Type B pancreatic cell (in vitro differentiated cells): ENCODE measurements around the gene COQ2. TPM values are rescaled to one million over a fixed set of nuclear protein-coding genes. Genes with fewer than 3 reads are reported as not detected.

ENCODE experiments used
- DNase-seq: peaks from one replicate; pipeline ENCODE4 v3.0.0; 2021; ENCODE audit warnings: mixed read lengths; ENCODE audit not compliant: unreplicated experiment; ENCODE audit errors: extremely low spot score
- H3K27ac Mint-ChIP-seq: 2 replicates; pipeline ENCODE4 v1.8.0; 2021; ENCODE audit warnings: mild to moderate bottlenecking, mixed read lengths
- H3K27me3 Mint-ChIP-seq: 2 replicates; pipeline ENCODE4 v1.8.0; 2021; ENCODE audit warnings: mixed read lengths
- H3K36me3 Mint-ChIP-seq: 2 replicates; pipeline ENCODE4 v1.8.0; 2021; ENCODE audit warnings: mixed read lengths
- H3K4me1 Mint-ChIP-seq: one replicate; pipeline ENCODE4 v1.8.0; 2021; ENCODE audit warnings: mixed read lengths; ENCODE audit not compliant: unreplicated experiment
- H3K4me3 Mint-ChIP-seq: 2 replicates; pipeline ENCODE4 v1.8.0; 2021; ENCODE audit warnings: mild to moderate bottlenecking, mixed read lengths
- H3K9me3 Mint-ChIP-seq: 2 replicates; pipeline ENCODE4 v1.8.0; 2021; ENCODE audit warnings: mixed read lengths
- CTCF ChIP-seq: fragments of 200-600 bp; sonication (generic); conservative IDR thresholded peaks from 2 replicates; pipeline ENCODE4 v1.5.0; 2021; ENCODE audit warnings: antibody characterized with exemption, mild to moderate bottlenecking
- total RNA-seq: library from RNA; stranded (reverse); gene quantifications from 2 replicates; pipeline ENCODE4 v1.2.1, GENCODE V29; 2021; ENCODE audit warnings: low replicate concordance

Gene COQ2
- total RNA-seq, 1 donor from 2014 or later = 16.5 TPM

- Mint-ChIP-seq H3K4me3 (no peak overlapping the region), H3K9me3 (no peaks in the 10 kb centered on the region), H3K36me3 (peaks cover 7% of the 10 kb centered on the region)
These were observed 23.3 kb downstream of the COQ2 start for GRCh38 chr4:83261307-83261706.

GRCh38 chr4:83259586-83259985, 25.0 kb downstream of the COQ2 start:
- no peak for DNase-seq
- no peaks in the 10 kb centered on the region for H3K9me3 Mint-ChIP-seq
- H3K27ac Mint-ChIP-seq = no peak overlapping the region
- no peak for TF ChIP-seq CTCF
- peaks cover 4% of the 10 kb centered on the region for H3K36me3 Mint-ChIP-seq
- H3K4me3 Mint-ChIP-seq = no peak overlapping the region
- H3K4me1 Mint-ChIP-seq = peaks cover 9% of the 10 kb centered on the region
- H3K27me3 Mint-ChIP-seq = no peaks in the 10 kb centered on the region

More at GRCh38 chr4:83261307-83261706, 23.3 kb downstream of the COQ2 start:
- H3K27me3 Mint-ChIP-seq = no peaks in the 10 kb centered on the region
- no peak for DNase-seq
- peaks cover 9% of the 10 kb centered on the region for H3K4me1 Mint-ChIP-seq
- no peak overlapping the region for H3K27ac Mint-ChIP-seq
- no peak for TF ChIP-seq CTCF

GRCh38 chr4:83258461-83258860, 26.1 kb downstream of the COQ2 start:
- no peak for DNase-seq
- TF ChIP-seq CTCF = no peak
- Mint-ChIP-seq H3K27ac (no peak overlapping the region), H3K36me3 (peaks cover 4% of the 10 kb centered on the region), H3K4me1 (peaks cover 9% of the 10 kb centered on the region), H3K4me3 (no peak overlapping the region), H3K27me3 (no peaks in the 10 kb centered on the region), H3K9me3 (no peaks in the 10 kb centered on the region)

GRCh38 chr4:83257811-83258210, 26.8 kb downstream of the COQ2 start:
- Mint-ChIP-seq H3K27ac (peak overlapping the region; percentile 44), H3K9me3 (no peaks in the 10 kb centered on the region), H3K4me3 (no peak overlapping the region), H3K36me3 (peaks cover 4% of the 10 kb centered on the region), H3K27me3 (no peaks in the 10 kb centered on the region), H3K4me1 (peaks cover 9% of the 10 kb centered on the region)
- DNase-seq = no peak
- TF ChIP-seq CTCF = no peak

GRCh38 chr4:83255584-83255983, 29.0 kb downstream of the COQ2 start:
- Mint-ChIP-seq H3K4me1 (peaks cover 9% of the 10 kb centered on the region), H3K4me3 (no peak overlapping the region), H3K36me3 (peaks cover 4% of the 10 kb centered on the region), H3K9me3 (no peaks in the 10 kb centered on the region), H3K27ac (no peak overlapping the region), H3K27me3 (no peaks in the 10 kb centered on the region)
- no peak for TF ChIP-seq CTCF
- DNase-seq = no peak
